HepG2 (cell line): ENCODE data around the gene PEAK3. TPM values are rescaled to one million over a fixed set of nuclear protein-coding genes. Genes with fewer than 3 reads are reported as not detected.

Experiments
- EEA1 ChIP-seq: sonication (generic); formaldehyde crosslinking; IDR thresholded peaks from 2 replicates; pipeline ENCODE4 v1.5.1; 2020; ENCODE audit warnings: mild to moderate bottlenecking, missing genetic modification reagents, borderline replicate concordance
- FOXA1 ChIP-seq, 2 experiments: fragments of 450-650 bp in 1 of 2; sonication (generic) in 1 of 2; formaldehyde crosslinking in 1 of 2; IDR thresholded peaks; 2 replicates each; pipeline versions ENCODE4 v1.4.0 to v1.6.1; 2016 to 2020; ENCODE audit warnings: missing genetic modification reagents in 1 of 2
- FOXO1 ChIP-seq: sonication (generic); formaldehyde crosslinking; IDR thresholded peaks from 2 replicates; pipeline ENCODE4 v1.4.0; 2020; ENCODE audit warnings: missing genetic modification reagents
- HDAC1 ChIP-seq: sonication (generic); formaldehyde crosslinking; IDR thresholded peaks from 2 replicates; pipeline ENCODE4 v1.5.1; 2020; ENCODE audit warnings: mild to moderate bottlenecking, missing genetic modification reagents
- HNRNPLL ChIP-seq: fragments of 200-400 bp; formaldehyde crosslinking; IDR thresholded peaks from 2 replicates; pipeline ENCODE4 v1.6.1; 2017; ENCODE audit warnings: mild to moderate bottlenecking, low read depth, low read length; ENCODE audit not compliant: poor library complexity, severe bottlenecking
- ISX ChIP-seq: sonication (generic); formaldehyde crosslinking; conservative IDR thresholded peaks from 2 replicates; pipeline ENCODE4 v1.5.0; 2020; ENCODE audit warnings: missing genetic modification reagents
- KDM5B ChIP-seq: sonication (generic); formaldehyde crosslinking; IDR thresholded peaks from 2 replicates; pipeline ENCODE4 v1.4.0; 2020; ENCODE audit warnings: missing genetic modification reagents, mild to moderate bottlenecking, borderline replicate concordance
- NR2F6 ChIP-seq, 2 experiments: IDR thresholded peaks; 2 replicates each; pipeline ENCODE4 v1.6.1; 2016; ENCODE audit warnings: antibody characterized with exemption in 1 of 2, mild to moderate bottlenecking in 1 of 2
- RBM22 ChIP-seq: fragments of 200-400 bp; formaldehyde crosslinking; optimal IDR thresholded peaks from 2 replicates; pipeline ENCODE3; 2017; ENCODE audit warnings: mild to moderate bottlenecking, low read length, moderate library complexity
- RERE ChIP-seq: IDR thresholded peaks from 2 replicates; pipeline ENCODE4 v1.6.1; 2016; ENCODE audit warnings: low read depth, missing genetic modification reagents, missing compliant biosample characterization
- RFX1 ChIP-seq: fragments of 450-650 bp; IDR thresholded peaks from 2 replicates; pipeline ENCODE4 v1.6.1; 2017
- SIX4 ChIP-seq: sonication (generic); formaldehyde crosslinking; IDR thresholded peaks from 2 replicates; pipeline ENCODE4 v1.4.0; 2020; ENCODE audit warnings: missing genetic modification reagents
- TERF1 ChIP-seq: sonication (generic); formaldehyde crosslinking; IDR thresholded peaks from 2 replicates; pipeline ENCODE4 v1.8.0; 2022; ENCODE audit warnings: mild to moderate bottlenecking, missing genetic modification reagents, moderate library complexity
- THAP9 ChIP-seq: sonication (generic); formaldehyde crosslinking; IDR thresholded peaks from 2 replicates; pipeline ENCODE4; 2020; ENCODE audit warnings: missing genetic modification reagents, mild to moderate bottlenecking, borderline replicate concordance
- U2AF1 ChIP-seq: fragments of 200-400 bp; formaldehyde crosslinking; optimal IDR thresholded peaks from 2 replicates; pipeline ENCODE3; 2017; ENCODE audit warnings: mild to moderate bottlenecking, low read depth, low read length
- ZBTB20 ChIP-seq: sonication (generic); formaldehyde crosslinking; IDR thresholded peaks from 2 replicates; pipeline ENCODE4 v1.8.1; 2023; ENCODE audit warnings: missing genetic modification reagents, low read depth, mild to moderate bottlenecking, borderline replicate concordance
- ZNF12 ChIP-seq: sonication (generic); formaldehyde crosslinking; IDR thresholded peaks from 2 replicates; pipeline ENCODE4 v1.5.0; 2020; ENCODE audit warnings: missing genetic modification reagents
- ZNF282 ChIP-seq: fragments of 450-650 bp; IDR thresholded peaks from 2 replicates; pipeline ENCODE4 v1.6.1; 2018; ENCODE audit not compliant: partially characterized antibody
- ZNF33A ChIP-seq: sonication (generic); formaldehyde crosslinking; IDR thresholded peaks from 2 replicates; pipeline ENCODE4 v1.5.1; 2020; ENCODE audit warnings: missing genetic modification reagents, mild to moderate bottlenecking, moderate library complexity, borderline replicate concordance
- ZNF441 ChIP-seq: sonication (generic); formaldehyde crosslinking; IDR thresholded peaks from 2 replicates; pipeline ENCODE4 v1.7.0; 2021; ENCODE audit warnings: missing genetic modification reagents, borderline replicate concordance
- ZNF883 ChIP-seq: sonication (generic); formaldehyde crosslinking; IDR thresholded peaks from 2 replicates; pipeline ENCODE4 v1.5.1; 2020; ENCODE audit warnings: mild to moderate bottlenecking, missing genetic modification reagents; ENCODE audit errors: not compliant biosample characterization
- polyA plus RNA-seq, 8 experiments: library from polyadenylated mRNA; depleted of rRNA in 3 of 8; stranded (reverse) in 7 of 8; unstranded in 1 of 8; fragments of >200 nt; fragmentation: Illumina TruSeq in 4 of 8; extraction: Trizol in 4 of 8; gene quantifications; 2 replicates each; pipeline versions ENCODE4 v1.2.1 to v1.2.3, GENCODE V29; 2011 to 2016; ENCODE audit warnings: low read depth in 4 of 8, missing spikeins in 1 of 8, mixed read lengths in 1 of 8; ENCODE audit not compliant: insufficient read depth in 1 of 8
- total RNA-seq, 5 experiments: library from RNA; depleted of rRNA; stranded (reverse); fragments of >200 nt; fragmentation: Illumina TruSeq; extraction: Trizol; gene quantifications; 2 replicates each; pipeline ENCODE4 v1.2.3, GENCODE V29; 2016; ENCODE audit warnings: low read depth in 1 of 5

Gene PEAK3
- total and polyA plus RNA-seq, 2 of the 13 experiments (the other 11 are each of a cell fraction or from before 2014, with no cell fraction given), result not detected

GRCh38 chr19:2290441-2291184 lies 8.6 kb upstream of the PEAK3 start (continued):
- no peak for TF ChIP-seq RERE (CRISPR knock-in tag)
- TF ChIP-seq EEA1 (CRISPR knock-in tag), result no peak
- no peak for TF ChIP-seq U2AF1
- no peak for TF ChIP-seq NR2F6 (IDR thresholded peaks at IDR 0.05)
- no peak for TF ChIP-seq NR2F6 (CRISPR knock-in tag; IDR thresholded peaks at IDR 0.05)
- TF ChIP-seq ZNF12 (CRISPR knock-in tag), result no peak
- no peak for TF ChIP-seq TERF1
- TF ChIP-seq KDM5B (CRISPR knock-in tag), result peak; percentile 25; the same call in 1 of the 2 replicates
- no peak; the same call in 1 of the 2 replicates for TF ChIP-seq HDAC1 (CRISPR knock-in tag)
- TF ChIP-seq RBM22, result no peak
- TF ChIP-seq THAP9, result no peak
- no peak for TF ChIP-seq ZNF441 (CRISPR knock-in tag)
- TF ChIP-seq FOXO1 (CRISPR knock-in tag), result no peak
- TF ChIP-seq ZNF282, result no peak
- TF ChIP-seq ZBTB20 (CRISPR knock-in tag), result no peak
- TF ChIP-seq SIX4 (CRISPR knock-in tag), result no peak
- TF ChIP-seq ISX (CRISPR knock-in tag), result no peak
- no peak for TF ChIP-seq ZNF33A
- TF ChIP-seq HNRNPLL, result peak; percentile 30
- TF ChIP-seq RFX1, result no peak
- peak; percentile 7 for TF ChIP-seq ZNF883 (CRISPR knock-in tag)
- no peak for TF ChIP-seq FOXA1 (IDR thresholded peaks at IDR 0.05)
- no peak for TF ChIP-seq FOXA1 (CRISPR knock-in tag; IDR thresholded peaks at IDR 0.05)
